NCI-H345 treated with DMSO at 0.1 percent for 48 hours (cell line): ENCODE results near the gene ING2.
"Not testable (repeated sequence)": the region's sequence is repeated elsewhere in the genome, so short reads cannot be mapped to it uniquely, and the experiment has no call there.

Experiments
- DNase-seq: peaks from one replicate; lab custom pipeline; 2025; ENCODE audit not compliant: unreplicated experiment; lab: John Stamatoyannopoulos, UW

Gene ING2

GRCh38 chr4:183504930-183505610, at the start of gene ING2:
TSS of gene ING2 (plus strand) at chr4:183505058. CDS start at chr4:183505196, 138 bp downstream.
- peak; percentile 41 for DNase-seq

GRCh38 chr4:183455431-183456195, 49.2 kb upstream of the ING2 start:
- no peak for DNase-seq

GRCh38 chr4:183458005-183458404, 46.9 kb upstream of the ING2 start:
- no peak for DNase-seq

- not testable (repeated sequence) for DNase-seq
Observed at GRCh38 chr4:183463903-183464619, 40.8 kb upstream of the ING2 start.

GRCh38 chr4:183465879-183466278, 39.0 kb upstream of the ING2 start:
- DNase-seq: not testable (repeated sequence)

- no peak for DNase-seq
Observed at GRCh38 chr4:183467246-183467645, 37.6 kb upstream of the ING2 start.

- no peak for DNase-seq
Observed at GRCh38 chr4:183468210-183469095, 36.4 kb upstream of the ING2 start.

- no peak for DNase-seq
Observed at GRCh38 chr4:183469285-183469684, 35.6 kb upstream of the ING2 start.

- DNase-seq: no peak
Observed at GRCh38 chr4:183469936-183470335, 34.9 kb upstream of the ING2 start.

GRCh38 chr4:183470821-183471220, 34.0 kb upstream of the ING2 start:
- no peak for DNase-seq

- peak; percentile 18 for DNase-seq
Observed at GRCh38 chr4:183471946-183472708, 32.7 kb upstream of the ING2 start.

GRCh38 chr4:183478123-183478522, 26.7 kb upstream of the ING2 start:
- no peak for DNase-seq

GRCh38 chr4:183478926-183479325, 25.9 kb upstream of the ING2 start:
- no peak for DNase-seq

GRCh38 chr4:183482515-183483095, 22.3 kb upstream of the ING2 start:
- not testable (repeated sequence) for DNase-seq

GRCh38 chr4:183483997-183484396, 20.9 kb upstream of the ING2 start:
- no peak for DNase-seq

- DNase-seq: no peak
Observed at GRCh38 chr4:183485411-183486160, 19.3 kb upstream of the ING2 start.

- DNase-seq: no peak
Observed at GRCh38 chr4:183492791-183493222, 12.1 kb upstream of the ING2 start.

GRCh38 chr4:183493246-183493645, 11.6 kb upstream of the ING2 start:
- no peak for DNase-seq

GRCh38 chr4:183495184-183495583, 9.7 kb upstream of the ING2 start:
- no peak for DNase-seq
